ENCODE measurements around the gene MGAT2. TPM values are rescaled to one million over a fixed set of nuclear protein-coding genes. Genes with fewer than 3 reads are reported as not detected.
"Not testable (repeated sequence)": the region's sequence is repeated elsewhere in the genome, so short reads cannot be mapped to it uniquely, and the experiment has no call there.

Gene MGAT2
- total RNA-seq, 1 donor from 2014 or later = 9.4 TPM

- DNase-seq (peak; percentile 91), ATAC-seq (ENCODE audit: poor library complexity) (peak; percentile 94)
- intact Hi-C loops (cut with DNase I) = no loop called here
These were observed 21.9 kb upstream of the MGAT2 start, which contains the start of gene LRR1 for GRCh38 chr14:49598485-49599300. TSS of gene LRR1 (plus strand) at chr14:49598940. CDS start at chr14:49599021, 81 bp downstream.

GRCh38 chr14:49607583-49607982 lies 13.0 kb upstream of the MGAT2 start:
- intact Hi-C loops (cut with DNase I) = no loop called here
- DNase-seq = no peak
- ATAC-seq (ENCODE audit: poor library complexity) = no peak

GRCh38 chr14:49612251-49612650 lies 8.3 kb upstream of the MGAT2 start:
- no peak for ATAC-seq (ENCODE audit: poor library complexity)
- intact Hi-C loops (cut with DNase I) = no loop called here
- no peak for DNase-seq

GRCh38 chr14:49612671-49613070 lies 7.9 kb upstream of the MGAT2 start:
- ATAC-seq (ENCODE audit: poor library complexity) (no peak), DNase-seq (peak; percentile 4)
- intact Hi-C loops (cut with DNase I) = no loop called here

GRCh38 chr14:49614196-49614595 lies 6.4 kb upstream of the MGAT2 start:
- ATAC-seq (ENCODE audit: poor library complexity) (no peak), DNase-seq (no peak)
- intact Hi-C loops (cut with DNase I) = no loop called here

GRCh38 chr14:49615776-49616175 lies 4.8 kb upstream of the MGAT2 start:
- DNase-seq (no peak), ATAC-seq (ENCODE audit: poor library complexity) (no peak)
- intact Hi-C loops (cut with DNase I) = no loop called here

GRCh38 chr14:49617852-49618519 lies 2.6 kb upstream of the MGAT2 start:
- DNase-seq (no peak), ATAC-seq (ENCODE audit: poor library complexity) (no peak)
- intact Hi-C loops (cut with DNase I) = no loop called here

GRCh38 chr14:49619273-49619672 lies 1.3 kb upstream of the MGAT2 start:
- ATAC-seq (ENCODE audit: poor library complexity); intact Hi-C loops (cut with DNase I); DNase-seq: not testable (repeated sequence)

GRCh38 chr14:49619730-49620129 lies 869 bp upstream of the MGAT2 start:
- intact Hi-C loops (cut with DNase I) = no loop called here
- ATAC-seq (ENCODE audit: poor library complexity) (no peak), DNase-seq (no peak)

- peak; percentile 73 for ATAC-seq (ENCODE audit: poor library complexity)
- intact Hi-C loops (cut with DNase I) = no loop called here
- DNase-seq = peak; percentile 89
These were observed 699 bp downstream of the MGAT2 start for GRCh38 chr14:49621114-49621881.

- no peak for ATAC-seq (ENCODE audit: poor library complexity)
- intact Hi-C loops (cut with DNase I) = no loop called here
- no peak for DNase-seq
These were observed 1.5 kb downstream of the MGAT2 start for GRCh38 chr14:49622022-49622607.

GRCh38 chr14:49623387-49623786 lies 2.8 kb downstream of the MGAT2 start:
- no peak for ATAC-seq (ENCODE audit: poor library complexity)
- intact Hi-C loops (cut with DNase I) = no loop called here
- no peak for DNase-seq

GRCh38 chr14:49623941-49624839 lies 3.6 kb downstream of the MGAT2 start:
- ATAC-seq (ENCODE audit: poor library complexity) = no peak
- DNase-seq = no peak
- intact Hi-C loops (cut with DNase I) = no loop called here

- intact Hi-C loops (cut with DNase I) = loop anchor here (1.0 kb wide), 1 partner anchor 134 kb away; the partner anchor contains the start of gene KLHDC2
- DNase-seq = peak; percentile 94
- peak; percentile 96 for ATAC-seq (ENCODE audit: poor library complexity)
These were observed 13.3 kb downstream of the MGAT2 start for GRCh38 chr14:49633640-49634546.

GRCh38 chr14:49634547-49635334 lies 14.1 kb downstream of the MGAT2 start, which contains the start of gene DNAAF2:
TSS of gene DNAAF2 (minus strand) at chr14:49635244. CDS start at chr14:49635149, 95 bp downstream.
- intact Hi-C loops (cut with DNase I) = loop anchor here (1.0 to 5.0 kb wide), 2 partner anchors 58 to 134 kb away; partner anchors contain the start of genes KLHDC1 and KLHDC2
- DNase-seq (peak; percentile 71), ATAC-seq (ENCODE audit: poor library complexity) (peak; percentile 56)

GRCh38 chr14:49636866-49637265 lies 16.3 kb downstream of the MGAT2 start:
- DNase-seq (no peak), ATAC-seq (ENCODE audit: poor library complexity) (no peak)
- intact Hi-C loops (cut with DNase I) = loop anchor here (5.0 kb wide), 1 partner anchor 55 kb away; the partner anchor contains the start of gene KLHDC1
